HG03159 (cell line): ENCODE data around the gene R3HDM2.

Experiments
- ATAC-seq: cut with Tn5 transposase; IDR thresholded peaks from one replicate; pipeline ENCODE4 v1.9.1; 2021; ENCODE audit warnings: mild to moderate bottlenecking, moderate library complexity; ENCODE audit not compliant: unreplicated experiment

R3HDM2 gene

DNA sequence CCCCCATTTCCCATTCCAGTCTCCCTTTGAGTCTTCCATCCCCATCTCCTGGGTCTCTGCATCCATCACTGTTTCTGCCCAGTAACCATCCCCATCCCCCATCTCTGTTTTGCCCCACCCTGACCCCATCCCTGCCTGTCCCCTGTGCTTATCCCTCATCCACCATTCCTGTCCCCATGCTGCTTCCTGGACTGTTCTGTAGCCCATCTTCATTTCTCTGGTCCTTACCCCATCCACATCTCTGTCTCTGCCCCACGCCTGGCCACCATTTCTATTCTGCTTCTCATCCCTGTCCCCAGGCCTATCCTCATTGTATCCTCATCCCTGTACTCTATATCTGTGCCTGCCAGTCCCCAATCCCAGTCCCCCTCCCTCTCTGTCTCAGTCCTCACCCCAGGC is 210.1 kb downstream of the R3HDM2 start:
- no peak for ATAC-seq

DNA sequence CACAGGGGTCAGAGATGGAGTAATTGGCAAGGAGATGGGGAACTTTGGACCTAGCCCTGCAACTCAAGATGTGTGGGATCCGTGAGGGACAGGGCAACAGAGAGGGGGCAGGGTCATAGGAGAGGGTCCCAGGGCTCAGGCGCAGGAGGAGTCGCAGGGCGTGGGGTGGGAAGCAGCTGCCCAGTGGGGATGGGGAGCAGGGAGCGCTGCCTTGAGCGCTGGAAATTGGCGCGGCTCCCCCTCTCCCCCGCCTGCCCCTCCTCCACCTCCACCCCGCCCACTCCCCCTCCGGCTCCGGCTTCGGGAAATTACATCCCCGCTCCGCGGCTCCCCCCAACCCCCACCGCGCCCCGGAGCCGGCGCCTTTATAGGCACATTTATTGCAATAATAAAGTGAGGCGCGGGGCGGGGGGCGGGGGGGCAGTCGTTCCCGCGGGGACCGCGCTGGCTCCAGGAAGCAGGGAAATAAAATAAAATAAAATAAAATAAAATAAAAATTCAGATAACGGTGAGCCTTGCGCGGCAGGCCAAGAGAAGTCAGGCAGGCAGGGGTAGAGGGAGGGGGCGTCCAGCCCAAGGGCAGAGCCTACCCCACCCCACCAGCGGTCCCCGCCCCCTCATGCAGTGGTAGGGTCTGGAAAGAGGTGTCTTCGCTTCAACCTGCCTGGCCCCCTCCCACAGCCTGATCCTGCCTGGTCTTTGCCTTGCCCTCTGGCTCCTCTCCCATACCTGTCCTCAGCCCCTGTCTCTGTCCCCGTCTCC is 210.7 kb downstream of the R3HDM2 start:
- ATAC-seq: no peak

DNA sequence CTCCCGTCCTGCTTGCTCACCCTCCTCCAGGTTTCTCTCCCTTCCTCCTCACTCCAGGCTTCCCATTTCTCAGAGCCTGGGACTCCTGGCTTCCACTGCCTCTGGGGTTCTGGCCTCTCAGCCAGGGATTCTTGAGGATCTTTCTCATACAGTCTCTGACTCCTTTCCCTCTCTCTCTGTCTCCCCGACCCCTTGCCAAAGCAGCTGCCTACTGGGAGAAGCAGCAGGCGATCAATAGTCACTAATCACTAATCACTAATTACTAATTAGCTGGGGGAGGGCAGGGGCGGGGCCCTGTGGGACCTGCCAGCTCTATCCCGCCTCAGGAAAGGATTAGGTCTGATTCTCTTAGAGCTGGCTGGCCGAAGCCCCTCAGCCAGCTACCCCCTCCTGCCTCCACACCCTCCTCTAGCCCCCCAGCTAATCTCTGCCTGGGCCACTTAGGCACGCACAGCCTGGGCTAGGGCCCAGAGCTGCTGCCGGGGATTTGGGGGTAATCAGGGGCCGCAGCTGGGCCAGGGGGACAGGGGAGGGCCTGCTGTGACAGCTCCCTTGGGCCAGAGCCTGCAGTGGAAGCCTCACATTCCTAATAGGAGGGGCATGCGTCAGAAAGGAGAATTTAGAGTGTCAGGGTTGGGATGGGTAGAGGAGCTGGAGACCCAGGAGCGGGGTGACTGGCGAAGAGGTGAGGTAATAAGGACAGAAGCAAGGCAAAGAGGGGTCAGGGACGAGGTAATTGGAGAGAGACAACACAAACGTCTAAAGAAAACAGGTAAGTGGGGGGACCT is 211.4 kb downstream of the R3HDM2 start:
- ATAC-seq: no peak

DNA sequence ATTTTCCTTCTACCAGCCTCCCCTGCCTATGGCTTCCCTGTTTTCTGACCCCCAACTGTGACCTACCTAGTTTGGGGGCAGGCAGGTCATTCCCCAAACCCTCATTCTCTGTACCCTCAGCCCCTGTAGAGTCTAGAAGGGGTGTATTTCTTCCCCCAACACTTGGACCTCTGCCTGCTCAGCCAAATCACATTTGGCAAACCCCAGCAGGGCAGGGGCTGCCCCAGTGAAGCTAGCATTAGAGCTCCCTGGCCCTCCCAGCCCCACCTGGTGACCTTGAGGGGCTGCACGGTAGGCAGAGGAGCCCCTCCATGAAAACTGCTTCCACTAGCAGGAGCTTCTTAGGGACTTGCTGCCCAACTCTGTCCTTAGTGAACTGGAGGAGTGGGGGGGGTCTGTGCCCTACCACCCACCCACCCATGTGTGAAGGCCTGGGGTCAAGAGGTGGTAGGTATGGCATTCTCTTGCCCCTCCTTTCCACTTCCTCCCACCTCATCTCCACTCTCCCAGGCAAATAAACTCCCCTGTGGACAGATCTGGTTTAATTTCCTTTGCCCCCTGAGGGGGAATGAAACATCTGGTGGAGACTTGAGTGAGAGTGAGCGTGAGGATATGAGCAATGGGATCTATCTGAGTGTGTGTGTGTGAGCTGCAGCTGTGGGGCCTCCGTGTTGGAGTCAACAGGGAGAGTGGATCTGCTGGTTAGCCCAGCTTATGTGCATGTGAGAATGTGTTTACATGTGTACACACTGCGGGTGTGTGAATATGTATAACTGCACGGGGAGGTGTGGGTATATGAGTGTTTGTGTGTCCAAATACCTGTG is 212.6 kb downstream of the R3HDM2 start:
- ATAC-seq: no peak

DNA sequence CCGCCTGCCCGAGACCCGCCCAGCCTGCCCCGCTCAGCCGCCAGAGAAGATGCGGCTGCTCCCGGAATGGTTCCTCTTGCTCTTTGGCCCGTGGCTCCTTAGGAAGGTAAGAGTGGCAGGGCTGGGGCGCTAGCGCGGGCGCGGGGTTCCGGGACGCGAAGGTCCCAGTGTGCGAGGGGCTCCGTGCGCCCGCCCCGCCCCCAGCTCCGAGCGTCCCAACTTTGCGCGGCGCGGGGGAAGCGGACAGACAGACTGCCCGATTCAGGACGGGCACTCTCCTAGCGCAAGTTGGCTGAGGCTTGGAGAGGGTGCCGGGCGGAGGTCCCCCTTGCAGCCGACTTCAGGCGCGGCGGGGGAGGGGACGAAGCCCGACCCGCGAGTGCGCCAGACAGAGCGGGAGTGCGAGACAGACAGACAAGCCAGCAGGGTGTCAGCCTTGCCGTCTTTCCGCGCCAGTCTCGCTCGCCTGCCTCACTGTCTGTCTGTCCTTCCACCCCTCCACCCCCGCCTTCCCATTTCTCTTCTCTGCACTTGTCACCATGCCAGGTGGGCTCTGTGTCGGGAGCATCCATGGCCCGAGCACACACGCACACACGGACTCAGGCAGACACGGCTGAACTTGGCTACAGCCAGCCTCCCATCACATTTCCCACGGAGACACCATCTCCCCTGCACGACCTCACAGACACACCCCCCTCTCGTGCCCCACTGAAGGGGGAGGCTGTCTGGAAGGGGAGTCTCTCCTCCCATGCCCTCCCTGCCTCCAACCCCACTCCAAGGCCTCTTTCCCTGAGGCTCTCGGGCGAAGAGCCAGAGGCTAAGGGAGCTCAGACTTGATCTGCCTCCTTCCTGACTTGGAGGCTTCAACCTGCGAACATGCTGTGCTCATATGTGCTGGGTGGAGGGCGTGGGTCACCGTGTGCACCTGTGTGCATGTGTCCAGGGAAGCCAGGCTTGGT is 213.6 kb downstream of the R3HDM2 start:
- ATAC-seq: no peak

DNA sequence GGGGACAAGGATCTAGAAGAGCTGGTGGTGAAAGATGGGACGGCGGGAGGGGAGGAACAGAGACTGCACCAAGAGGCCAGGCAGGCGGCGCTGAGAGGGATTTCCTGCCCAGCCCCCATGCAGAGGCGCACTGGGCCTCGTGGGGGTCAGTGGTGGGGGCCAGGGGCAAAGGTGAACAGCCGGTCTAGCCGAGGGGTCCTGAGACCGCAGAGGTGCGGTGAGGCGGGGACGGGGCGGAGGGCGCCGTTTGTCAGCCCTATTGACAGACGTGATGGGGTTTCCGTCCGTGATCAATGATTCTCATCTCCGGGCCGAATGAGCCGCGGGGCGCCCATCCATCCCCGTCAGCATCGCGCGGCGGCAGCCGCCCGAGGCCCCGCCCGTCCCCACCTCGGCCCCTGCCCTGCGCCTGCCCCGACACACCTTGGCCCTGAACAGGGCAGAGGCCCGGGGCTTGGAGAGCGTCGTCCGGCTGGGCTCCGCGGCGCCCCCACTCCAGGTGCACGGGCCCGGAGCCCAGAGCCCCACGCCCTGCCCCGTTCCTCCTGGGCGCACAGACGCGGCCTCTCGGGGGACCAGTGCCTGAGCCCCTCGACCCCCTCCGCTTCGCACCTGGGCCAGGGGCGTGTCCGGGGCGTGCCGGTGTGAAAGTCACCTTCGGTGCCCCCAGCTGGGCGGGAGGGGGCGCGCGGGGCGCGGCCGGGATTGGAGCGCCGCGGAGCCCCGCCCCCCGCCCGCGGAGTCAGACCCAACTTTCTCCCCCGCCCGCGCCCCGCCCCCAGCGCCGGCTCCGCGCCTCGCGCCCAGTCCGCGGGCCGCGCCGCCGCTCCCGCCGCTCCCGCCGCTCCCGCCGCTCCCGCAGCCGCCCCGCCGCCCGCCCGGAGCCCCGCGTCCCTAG is 214.6 kb downstream of the R3HDM2 start, which contains the start of gene NXPH4:
Gene NXPH4 (plus strand): TSS at position 781 of the 898 bp plus-strand sequence. CDS start 176 bp downstream, outside the sequence.
- ATAC-seq: no peak

DNA sequence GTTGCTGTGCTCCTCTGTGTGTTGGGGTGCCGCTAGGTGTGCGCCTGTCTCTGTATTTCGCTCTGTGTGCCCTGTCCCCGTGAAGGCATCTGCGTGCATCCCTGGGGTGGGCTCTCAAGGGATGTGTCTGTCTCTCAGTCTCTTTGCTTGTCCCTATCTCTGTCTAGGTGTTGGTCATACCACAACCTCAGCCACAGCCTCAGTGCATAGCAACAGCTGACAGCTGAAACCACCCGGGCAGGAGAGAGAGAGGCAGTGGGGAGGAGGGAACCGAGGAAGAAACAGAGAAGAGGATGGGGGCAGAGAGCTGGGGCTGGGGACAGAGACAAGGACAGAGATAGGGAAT is 215.2 kb downstream of the R3HDM2 start:
- no peak for ATAC-seq

DNA sequence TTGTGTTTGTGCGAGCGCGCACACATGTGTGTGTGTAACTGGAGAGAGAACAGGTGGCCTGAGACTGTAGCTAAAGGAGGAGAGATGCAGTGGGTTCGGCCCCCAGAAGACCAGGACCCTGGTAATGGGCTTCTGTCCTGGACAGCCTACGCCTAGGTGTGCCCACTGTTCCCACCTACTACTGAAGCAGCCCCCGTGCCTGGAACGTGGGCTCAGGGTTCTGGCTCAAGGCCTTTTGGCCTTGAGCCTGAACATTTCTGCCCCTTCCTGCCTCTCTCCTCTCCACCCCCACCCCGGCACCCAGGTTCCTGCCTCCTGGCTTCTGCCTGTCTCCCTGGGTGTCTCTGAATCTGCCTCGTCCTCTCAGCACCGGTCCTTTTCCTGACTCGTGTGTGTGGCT is 215.8 kb downstream of the R3HDM2 start:
- ATAC-seq: no peak

DNA sequence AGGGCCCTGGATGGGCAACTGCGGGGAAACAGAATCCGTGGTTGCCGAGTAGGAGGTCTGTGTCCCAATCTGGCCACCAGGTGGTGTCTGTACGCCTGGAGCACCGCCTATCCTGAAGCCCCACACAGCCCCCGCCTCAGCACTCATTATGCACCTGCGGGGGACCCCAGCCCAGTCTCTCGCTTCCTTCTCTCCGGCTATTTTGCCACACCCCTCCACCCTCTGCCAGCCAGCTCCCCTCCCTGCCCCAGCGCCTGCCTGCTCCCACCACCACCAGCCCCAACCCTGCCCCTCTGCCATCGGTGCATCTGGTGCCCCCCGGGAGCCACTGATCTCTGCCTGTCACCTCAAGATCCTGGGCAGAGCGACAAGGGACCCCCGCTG is 216.5 kb downstream of the R3HDM2 start:
- no peak for ATAC-seq

DNA sequence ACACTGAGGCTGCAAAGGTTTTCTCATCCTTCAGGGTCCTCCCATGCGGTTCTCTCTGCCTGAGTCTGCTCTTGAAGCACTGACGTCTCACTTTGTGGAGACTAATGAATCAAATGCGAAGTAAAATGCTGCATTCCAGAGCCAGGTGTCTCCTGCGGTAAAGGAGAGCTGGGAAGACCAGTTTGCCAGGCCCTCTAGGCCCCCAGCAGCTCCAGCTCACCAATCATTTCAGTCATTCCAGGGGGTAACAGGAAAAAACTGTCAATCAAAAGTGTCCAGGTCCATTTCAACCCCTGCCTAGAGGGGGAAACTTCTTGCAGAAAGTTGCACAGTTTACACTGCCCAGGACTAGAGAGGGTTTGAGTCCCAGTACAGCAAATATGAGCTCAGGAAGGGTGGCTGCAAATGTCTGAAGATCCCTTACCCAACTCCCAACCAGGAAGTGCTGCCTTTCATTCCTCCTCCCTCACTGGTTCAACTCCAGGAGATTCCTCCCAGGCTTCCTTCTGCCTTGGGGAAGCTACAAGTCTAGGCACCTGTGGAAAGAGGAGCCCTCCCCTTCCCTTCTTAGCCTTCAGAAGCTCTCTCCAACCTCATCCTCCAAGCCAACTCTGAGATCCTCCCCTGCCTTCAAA is 217.0 kb downstream of the R3HDM2 start:
- no peak for ATAC-seq

DNA sequence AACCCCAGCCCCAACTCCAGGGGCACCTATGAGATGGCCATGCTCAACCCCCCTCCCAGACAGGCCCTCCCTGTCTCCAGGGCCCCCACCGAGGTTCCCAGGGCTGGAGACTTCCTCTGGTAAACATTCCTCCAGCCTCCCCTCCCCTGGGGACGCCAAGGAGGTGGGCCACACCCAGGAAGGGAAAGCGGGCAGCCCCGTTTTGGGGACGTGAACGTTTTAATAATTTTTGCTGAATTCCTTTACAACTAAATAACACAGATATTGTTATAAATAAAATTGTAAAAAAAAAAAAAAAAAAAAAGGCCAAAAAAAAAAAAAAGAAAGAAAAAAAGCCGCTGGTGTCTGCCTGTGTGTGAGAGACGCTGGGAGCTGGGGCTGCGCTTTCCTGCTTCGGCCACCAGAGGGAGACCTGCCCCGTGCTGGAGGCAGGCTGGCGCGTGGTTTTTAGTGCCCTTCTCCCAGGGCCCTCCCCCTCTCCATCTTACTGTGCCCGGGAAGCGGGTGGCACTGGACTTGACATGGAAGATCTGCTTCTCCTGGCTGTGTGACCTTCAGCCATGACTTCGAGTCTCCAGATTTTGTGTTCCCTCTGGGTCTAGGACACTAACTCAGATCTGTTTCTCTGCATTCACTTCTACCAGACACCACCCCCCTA is 217.7 kb downstream of the R3HDM2 start:
- ATAC-seq: no peak

DNA sequence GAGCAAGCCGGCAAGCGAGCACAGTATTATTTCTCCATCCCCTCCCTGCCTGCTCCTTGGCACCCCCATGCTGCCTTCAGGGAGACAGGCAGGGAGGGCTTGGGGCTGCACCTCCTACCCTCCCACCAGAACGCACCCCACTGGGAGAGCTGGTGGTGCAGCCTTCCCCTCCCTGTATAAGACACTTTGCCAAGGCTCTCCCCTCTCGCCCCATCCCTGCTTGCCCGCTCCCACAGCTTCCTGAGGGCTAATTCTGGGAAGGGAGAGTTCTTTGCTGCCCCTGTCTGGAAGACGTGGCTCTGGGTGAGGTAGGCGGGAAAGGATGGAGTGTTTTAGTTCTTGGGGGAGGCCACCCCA is 218.2 kb downstream of the R3HDM2 start:
- ATAC-seq: no peak

DNA sequence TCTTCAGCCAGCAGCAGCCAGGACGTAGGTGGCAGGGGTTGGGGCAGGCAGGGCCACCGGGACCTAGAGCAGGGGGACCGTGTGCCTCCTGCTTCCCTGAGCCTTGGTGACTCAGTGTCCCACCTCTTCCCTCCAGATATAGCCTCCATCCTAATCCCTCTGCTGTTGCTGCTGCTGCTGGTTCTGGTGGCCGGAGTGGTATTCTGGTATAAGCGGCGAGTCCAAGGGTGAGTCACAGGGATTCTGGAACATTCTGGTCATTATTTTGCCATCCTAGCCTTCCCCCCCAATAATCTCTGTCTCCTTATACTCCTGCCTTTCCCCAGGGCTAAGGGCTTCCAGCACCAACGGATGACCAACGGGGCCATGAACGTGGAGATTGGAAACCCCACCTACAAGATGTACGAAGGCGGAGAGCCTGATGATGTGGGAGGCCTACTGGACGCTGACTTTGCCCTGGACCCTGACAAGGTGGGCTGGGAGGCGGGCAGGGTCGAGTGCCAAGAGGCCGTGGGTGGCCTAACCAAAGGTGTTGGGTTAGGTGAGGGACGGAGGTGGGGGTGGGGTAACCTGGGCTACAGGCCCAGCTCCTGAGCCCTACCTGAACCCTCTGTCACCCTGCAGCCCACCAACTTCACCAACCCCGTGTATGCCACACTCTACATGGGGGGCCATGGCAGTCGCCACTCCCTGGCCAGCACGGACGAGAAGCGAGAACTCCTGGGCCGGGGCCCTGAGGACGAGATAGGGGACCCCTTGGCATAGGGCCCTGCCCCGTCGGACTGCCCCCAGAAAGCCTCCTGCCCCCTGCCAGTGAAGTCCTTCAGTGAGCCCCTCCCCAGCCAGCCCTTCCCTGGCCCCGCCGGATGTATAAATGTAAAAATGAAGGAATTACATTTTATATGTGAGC is 218.8 kb downstream of the R3HDM2 start:
- no peak for ATAC-seq

DNA sequence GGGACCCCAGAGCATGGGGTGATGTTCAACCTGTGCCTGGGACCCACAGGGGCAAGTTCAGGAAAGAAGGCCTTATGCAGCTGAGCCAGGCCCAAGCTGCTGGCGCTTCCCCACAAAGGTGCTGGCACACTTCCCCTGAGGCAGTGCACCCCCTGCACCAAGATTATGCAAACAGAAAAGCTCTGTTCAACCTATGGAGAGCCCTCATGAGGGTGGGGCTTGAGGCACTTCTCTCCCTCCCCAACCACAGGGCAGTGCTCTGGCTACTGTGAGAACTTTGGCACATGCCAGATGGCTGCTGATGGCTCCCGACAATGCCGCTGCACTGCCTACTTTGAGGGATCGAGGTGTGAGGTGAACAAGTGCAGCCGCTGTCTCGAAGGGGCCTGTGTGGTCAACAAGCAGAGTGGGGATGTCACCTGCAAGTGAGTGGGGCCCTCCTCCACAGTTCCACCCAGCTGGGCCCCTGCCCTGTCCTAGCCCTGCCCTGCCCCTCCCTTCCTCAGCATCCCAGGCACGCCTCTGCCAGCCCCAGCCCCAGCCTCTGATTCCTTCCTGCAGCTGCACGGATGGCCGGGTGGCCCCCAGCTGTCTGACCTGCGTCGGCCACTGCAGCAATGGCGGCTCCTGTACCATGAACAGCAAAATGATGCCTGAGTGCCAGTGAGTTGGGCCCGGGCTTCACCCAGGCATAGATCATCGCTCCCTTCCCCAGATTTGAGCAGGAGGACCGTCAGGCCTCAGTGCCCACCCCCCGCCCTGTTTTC is 219.7 kb downstream of the R3HDM2 start:
- no peak for ATAC-seq

DNA sequence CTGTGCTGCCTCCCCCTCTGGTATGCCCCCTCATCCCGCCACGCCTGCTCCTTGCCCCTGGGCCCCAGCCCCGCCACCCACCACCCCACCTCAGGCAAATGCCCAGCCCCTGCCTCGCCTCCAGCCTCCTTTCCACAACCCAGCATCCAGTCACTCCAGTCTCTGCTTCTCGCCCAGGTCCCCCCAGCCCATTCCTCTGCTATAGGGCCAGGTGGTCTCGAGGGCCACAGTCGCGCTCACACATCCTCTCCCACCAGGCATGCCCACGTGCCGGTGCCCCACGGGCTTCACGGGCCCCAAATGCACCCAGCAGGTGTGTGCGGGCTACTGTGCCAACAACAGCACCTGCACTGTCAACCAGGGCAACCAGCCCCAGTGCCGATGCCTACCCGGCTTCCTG is 220.4 kb downstream of the R3HDM2 start:
- no peak for ATAC-seq

DNA sequence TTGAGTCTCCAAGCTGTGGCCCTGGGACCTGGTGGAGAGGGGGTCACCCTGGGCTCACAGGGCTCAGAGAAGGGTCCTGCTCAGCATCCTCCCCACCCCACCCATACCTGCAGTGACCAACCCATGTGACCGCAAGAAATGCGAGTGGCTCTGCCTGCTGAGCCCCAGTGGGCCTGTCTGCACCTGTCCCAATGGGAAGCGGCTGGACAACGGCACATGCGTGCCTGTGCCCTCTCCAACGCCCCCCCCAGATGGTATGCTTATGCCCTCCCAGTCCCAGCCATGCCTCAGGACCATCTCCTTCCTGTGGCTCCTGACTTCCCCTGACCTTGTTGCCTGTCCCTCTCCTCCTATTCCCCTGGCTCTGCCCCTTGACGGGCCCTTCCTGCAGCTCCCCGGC is 220.9 kb downstream of the R3HDM2 start:
- ATAC-seq: no peak
